SW480 (cell line): ENCODE measurements around the gene MAN1B1.

Experiments
- DNase-seq: peaks from one replicate; pipeline ENCODE4 v3.0.0-alpha.2; 2016; ENCODE audit warnings: low spot score

MAN1B1 gene

GRCh38 chr9:137068539-137069507, 18.0 kb upstream of the MAN1B1 start:
- DNase-seq, result no peak

DNA sequence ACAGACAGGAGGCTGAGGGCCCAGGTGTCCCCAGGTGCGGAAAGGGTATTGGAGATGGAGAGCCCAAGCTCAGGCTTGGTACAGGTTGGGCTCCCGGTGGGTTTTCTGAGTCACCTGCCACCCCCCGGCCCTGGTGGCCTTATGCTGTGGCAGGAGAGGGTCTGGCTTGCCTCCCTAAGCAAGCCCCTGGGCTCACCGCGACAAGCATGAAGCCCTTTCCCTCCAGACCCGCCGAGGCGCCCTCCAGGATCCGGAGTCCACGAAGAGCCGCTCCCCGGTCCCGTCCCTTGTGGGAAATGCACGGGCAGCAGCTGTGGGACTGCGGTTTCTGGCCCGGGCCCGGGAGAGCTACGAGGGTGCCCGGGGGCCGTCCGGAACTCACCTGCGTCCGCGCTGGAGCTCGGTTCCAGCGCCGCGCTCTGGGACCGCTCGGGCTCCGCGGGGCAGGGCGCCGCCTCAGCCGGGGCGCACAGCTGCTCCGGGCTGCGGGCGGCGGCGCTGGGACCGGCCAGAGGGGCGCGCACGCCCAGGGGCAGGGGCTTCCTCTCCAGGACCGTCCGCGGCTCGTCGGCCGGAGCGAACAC, 17.2 kb upstream of the MAN1B1 start:
- no peak for DNase-seq

- peak; percentile 94 for DNase-seq
Observed at GRCh38 chr9:137070201-137070905, 16.4 kb upstream of the MAN1B1 start, which contains the start of gene SAPCD2. SAPCD2 (minus strand) TSS chr9:137070557; CDS start chr9:137070460, 97 bp downstream.

DNA sequence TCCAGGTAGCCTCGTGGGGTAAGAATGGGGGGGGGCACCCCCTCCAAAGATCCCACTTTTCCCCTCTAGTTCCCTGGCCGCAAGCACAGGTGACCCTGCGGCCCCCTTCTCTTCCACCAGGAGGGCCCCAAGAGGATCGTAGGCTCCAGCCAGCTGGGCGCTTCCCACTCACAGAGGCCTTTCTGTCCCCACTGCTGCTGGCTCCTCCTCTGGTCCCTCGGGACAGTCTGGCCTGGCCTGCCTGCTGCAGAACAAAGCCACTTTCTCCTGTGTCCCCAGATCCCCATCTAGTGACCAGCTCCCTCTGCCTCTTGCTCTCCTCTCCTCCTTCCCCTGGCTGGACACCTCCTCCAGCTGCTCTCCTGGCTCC, 15.9 kb upstream of the MAN1B1 start:
- DNase-seq, result peak; percentile 72

- DNase-seq, result no peak
Observed at GRCh38 chr9:137071282-137071681, 15.5 kb upstream of the MAN1B1 start.

- DNase-seq, result no peak
Observed at GRCh38 chr9:137073992-137074399, 12.8 kb upstream of the MAN1B1 start.

DNA sequence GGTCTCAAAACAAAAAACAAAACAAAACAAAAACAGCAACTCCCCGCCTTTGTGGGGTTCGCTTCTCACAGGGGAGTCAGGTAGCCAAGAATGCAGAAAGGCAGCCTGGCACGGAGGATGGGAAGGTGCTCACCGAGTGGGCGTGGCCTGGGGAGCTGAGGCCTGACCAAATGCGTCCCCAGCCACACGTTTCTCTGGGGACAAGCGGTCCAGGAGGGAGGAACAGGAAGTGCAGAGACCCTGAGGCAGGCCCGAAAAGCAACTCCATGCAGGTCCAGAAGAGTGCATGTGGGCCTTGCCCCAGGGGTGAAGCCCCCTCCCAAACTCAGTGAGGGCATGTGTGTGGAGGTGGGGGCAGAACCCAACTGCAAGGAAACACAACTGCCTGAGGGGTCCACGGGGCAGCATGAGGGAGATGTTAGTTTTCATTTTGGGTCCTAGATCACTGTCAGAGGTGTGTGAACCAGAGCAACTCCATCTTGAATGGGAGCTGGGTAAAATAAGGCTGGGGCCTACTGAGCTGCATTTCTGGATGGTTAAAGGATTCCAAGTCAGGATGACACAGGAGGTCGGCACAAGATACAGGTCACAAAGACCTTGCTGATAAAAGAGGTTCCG, 12.0 kb upstream of the MAN1B1 start:
- no peak for DNase-seq

DNA sequence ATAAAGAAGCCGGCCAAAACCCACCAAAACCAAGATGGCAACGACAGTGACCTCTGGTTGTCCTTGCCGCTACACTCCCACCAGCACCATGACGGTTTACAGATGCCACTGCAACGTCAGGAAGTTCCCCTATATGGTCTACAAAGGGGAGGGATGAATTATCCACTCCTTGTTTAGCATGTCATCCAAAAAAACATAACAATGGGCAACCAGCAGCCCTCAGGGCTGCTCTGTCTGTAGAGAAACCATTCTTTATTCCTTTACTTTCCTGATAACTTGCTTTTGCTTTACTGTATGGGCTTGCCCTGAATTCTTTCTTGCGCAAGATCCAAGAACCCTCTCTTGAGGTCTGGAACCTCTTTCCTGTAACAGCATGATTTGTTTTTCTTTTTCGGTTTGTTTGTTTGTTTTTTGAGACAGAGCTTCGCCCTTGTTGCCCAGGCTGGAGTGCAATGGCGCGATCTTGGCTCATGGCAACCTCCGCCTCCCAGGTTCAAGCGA, 11.5 kb upstream of the MAN1B1 start:
- no peak for DNase-seq

DNA sequence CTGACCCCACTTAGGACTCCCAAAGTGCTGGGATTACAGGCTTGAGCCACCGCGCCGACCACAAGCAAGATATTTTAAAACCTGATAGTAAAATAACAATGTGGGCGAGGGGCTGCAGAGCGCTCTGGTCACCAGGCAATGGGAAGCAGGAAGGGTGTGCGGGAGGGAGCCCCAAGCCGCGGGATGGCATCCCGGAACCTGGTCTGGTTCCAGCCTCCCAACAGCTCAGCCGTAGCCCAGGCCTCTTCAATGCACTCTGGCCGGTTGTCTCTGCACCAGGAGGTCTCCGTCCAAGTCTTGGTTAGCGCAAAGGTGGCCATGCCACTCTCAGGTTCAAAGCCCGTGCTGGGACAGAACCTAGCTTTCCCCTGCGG, 10.2 kb upstream of the MAN1B1 start:
- DNase-seq, result no peak

DNA sequence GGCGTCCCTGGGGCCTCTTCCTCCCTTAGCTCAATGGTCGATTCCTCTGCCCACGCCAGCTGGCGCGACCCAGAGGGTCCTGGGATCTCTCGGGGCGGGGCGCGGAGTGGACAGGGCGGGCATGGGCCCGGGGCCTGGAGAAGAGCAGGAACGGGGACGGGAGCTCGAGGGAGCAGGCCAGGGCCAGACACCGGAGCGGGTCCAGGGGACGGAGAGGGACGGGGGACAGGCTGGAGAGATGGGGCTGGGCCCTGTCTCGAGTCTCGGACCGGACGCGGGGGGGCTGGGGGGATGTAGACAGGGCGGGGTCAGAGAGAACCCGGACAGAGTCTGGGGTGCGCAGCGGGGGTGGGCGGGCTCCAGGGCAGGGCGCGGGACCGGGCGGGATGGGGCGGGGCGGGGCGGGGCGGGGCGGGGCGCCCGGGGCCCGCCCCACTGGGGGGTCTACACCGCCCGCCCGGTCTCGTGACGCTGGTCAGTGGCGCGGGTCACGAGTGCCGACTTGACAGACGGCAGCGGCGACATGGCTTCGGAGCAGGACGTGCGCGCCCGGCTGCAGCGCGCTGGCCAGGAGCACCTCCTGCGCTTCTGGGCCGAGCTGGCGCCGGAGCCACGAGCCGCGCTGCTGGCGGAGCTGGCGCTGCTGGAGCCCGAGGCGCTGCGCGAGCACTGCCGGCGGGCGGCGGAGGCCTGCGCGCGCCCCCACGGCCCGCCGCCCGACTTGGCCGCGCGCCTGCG, 9.6 kb upstream of the MAN1B1 start, which contains the start of gene UAP1L1:
Gene UAP1L1 (plus strand): TSS at position 508 of the 738 bp plus-strand sequence. CDS start 16 bp downstream, at position 524.
- DNase-seq, result peak; percentile 48

GRCh38 chr9:137077758-137078693, 8.8 kb upstream of the MAN1B1 start:
- DNase-seq, result no peak

- no peak for DNase-seq
Observed at GRCh38 chr9:137078701-137079400, 7.9 kb upstream of the MAN1B1 start.

DNA sequence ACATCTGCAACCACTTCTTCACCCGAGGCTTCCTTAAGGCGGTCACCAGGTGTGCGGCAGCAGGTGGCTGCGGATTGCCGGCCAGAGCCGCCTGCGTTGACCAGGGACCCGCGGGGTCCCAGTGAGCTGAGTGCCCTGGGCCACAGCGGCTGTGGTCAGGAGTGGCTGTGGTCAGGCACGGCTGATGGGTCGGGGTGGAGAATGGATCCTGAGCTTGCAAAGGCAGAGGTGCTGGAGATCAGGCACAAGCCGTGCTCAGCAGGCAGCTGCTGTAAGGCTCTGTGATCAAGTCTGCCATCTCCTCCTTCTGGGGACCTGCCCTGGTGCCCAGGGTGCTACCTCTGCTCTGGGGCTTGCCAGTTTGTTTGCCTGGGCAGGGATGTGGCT, 7.4 kb upstream of the MAN1B1 start:
- DNase-seq, result no peak

- no peak for DNase-seq
Observed at GRCh38 chr9:137080260-137081122, 6.3 kb upstream of the MAN1B1 start.

- no peak for DNase-seq
Observed at GRCh38 chr9:137082222-137082924, 4.4 kb upstream of the MAN1B1 start.

GRCh38 chr9:137082925-137083290, 3.9 kb upstream of the MAN1B1 start:
- DNase-seq, result no peak

DNA sequence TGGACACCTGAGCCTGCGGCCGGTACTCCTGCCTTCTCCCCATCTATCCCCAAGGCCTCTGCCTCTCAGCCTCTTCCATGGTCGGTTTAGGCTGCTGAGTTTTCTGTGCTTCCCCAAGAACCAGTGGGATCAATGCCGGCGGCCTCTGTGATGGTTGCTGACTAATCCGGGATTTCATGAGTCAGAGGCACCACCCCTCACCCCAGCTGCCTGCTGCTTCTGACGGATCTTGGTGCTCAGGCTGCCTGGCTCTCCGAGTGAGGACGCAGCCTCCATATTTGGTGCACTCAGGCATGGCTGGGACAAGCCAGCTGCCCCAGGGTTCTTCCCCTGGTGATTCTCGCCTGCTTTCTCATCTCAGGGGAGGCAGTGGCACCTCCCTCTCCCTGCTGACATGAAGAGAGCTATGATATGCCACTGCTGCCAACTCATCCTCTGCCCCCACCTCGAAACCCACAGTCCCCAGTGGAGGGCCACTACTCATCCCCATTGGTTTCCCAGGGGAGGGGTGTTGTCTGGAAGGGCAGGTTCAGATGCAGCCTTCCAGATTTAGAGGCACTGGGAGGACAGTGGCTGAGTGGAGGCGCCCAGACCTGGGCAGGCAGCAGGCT, 3.3 kb upstream of the MAN1B1 start:
- peak; percentile 97 for DNase-seq

DNA sequence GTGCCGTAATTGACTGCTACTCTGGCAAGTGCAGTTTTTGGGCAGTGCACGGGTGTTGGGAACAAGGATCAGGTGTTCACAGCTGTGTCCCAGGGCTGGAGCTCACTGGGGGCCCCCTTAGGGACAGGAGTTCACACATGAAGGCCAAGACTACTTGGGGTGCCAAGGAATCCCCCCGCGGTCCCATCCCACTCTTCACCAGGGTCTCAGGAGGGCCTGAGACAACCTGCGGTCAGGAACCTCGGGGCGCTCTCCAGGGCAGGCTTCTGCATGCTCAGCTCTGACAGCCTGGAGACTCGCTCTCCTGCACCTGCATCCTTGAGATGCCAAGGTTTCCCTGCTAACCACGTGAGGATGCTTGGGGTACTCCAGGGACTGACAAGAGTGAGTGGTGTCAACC, 2.3 kb upstream of the MAN1B1 start:
- no peak for DNase-seq
